ENCODE measurements around the gene TFB1M. TPM values are rescaled to one million over a fixed set of nuclear protein-coding genes. Genes with fewer than 3 reads are reported as not detected.

Gene TFB1M
- polyA plus RNA-seq, 2 of the 4 experiments (the other 2 are of a cell fraction), result 9.8 to 19.5 TPM

DNA sequence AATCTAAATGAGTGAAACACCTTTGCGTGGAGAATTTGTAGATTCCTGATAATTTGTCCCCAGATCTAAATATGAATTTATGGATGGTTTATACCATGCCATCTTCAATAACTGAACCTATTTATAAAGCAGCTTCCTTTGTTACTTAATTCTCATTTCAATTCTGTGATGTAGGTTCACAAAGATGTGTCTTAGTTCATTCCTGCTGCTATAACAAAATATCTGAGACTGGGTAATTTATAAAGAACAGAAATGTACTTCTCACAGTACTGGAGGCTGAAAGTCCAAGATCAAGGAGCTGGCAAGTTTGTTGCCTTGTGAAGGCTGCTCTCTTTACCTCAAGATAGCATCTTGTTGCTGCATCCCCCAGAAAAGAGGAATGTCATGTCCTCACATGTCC is 2.1 kb upstream of the TFB1M start (continued):
- no peak for TF ChIP-seq CBX2 (IDR thresholded peaks at IDR 0.05; ENCODE audit: borderline replicate concordance, low read depth)
- TF ChIP-seq BCL3 (IDR thresholded peaks at IDR 0.05), result no peak

- peaks cover 17% of the 10 kb centered on the region; the same call in 1 of the 3 replicates for H3K4me1 ChIP-seq
- no peak for FAIRE-seq
- ChIA-PET CTCF (interaction anchor here (0.6 to 1.3 kb wide), 3 partner anchors 138 to 384 kb away, joined by 3 to 5 read pairs (median 4); no protein-coding TSS in a partner anchor), POLR2A (interaction anchor here (0.7 to 1.1 kb wide), 3 partner anchors 16 to 214 kb away, joined by 3 to 5 read pairs (median 3); no protein-coding TSS in a partner anchor)
- DNase-seq (ENCODE audit: low read depth in 1 of 2, low spot score in 1 of 2), result no peak
- ATAC-seq, result no peak
- H3K4me3 ChIP-seq, result peak overlapping the region; percentile 53
- WGBS (ENCODE audit: missing lambda C conversion rate), result 21% methylated on average over 3 of the region's 3 CpGs
- TF ChIP-seq PBX3 (IDR thresholded peaks at IDR 0.05) (no peak), MAFK (IDR thresholded peaks at IDR 0.05; ENCODE audit: partially characterized antibody) (peak; percentile 28), ZNF302 (CRISPR knock-in tag; IDR thresholded peaks at IDR 0.05) (no peak), FOXS1 (CRISPR knock-in tag; IDR thresholded peaks at IDR 0.05) (no peak)
- H3K27ac ChIP-seq, result peak overlapping the region; percentile 87 to 89
- peak overlapping the region; percentile 94 for H3K4me2 ChIP-seq
- H3K9me3 ChIP-seq, result no peaks in the 10 kb centered on the region
Measured at GRCh38 chr6:155315516-155315871, 1.2 kb upstream of the TFB1M start.

DNA sequence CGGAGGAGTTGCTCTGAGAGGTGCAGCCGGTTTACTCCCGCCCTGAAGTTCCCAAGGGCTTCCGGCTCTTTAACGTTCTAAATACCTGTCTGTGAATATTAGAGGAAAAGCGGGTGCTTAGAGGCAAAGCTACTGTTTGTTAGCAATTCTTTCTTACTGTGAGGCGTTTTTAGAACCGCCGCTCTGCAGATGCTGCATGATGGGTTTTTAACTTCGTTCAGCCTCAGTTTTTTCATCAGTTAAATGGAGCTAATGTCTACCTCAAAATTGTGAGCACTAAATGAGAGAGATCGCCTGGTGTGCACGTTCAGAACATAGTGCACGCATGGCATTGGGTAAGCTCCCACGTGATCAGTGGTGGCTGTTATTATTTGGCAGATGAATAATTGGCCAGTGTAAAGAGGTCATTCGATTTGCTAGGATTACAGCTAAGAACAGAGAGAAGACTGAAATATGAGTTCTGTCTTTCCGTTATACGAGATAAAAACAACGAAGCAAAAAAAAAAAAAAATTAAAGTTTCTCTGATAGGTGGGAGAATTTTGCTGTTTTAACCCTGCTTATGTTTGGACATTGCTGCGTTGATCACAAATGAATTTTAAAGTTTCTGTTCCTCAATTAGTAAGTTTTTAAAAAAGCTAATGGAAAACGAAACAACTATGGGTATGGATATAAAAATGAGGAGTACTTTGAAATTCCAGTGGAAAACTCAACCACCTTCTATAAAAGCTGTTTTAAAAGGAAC is 660 bp upstream of the TFB1M start:
- Histone ChIP-seq H3K4me1 (peaks cover 18% of the 10 kb centered on the region; the same call in 1 of the 3 replicates), H3K27ac (peak overlapping the region; percentile 87 to 89), H3K9me3 (no peaks in the 10 kb centered on the region), H3K4me3 (peak overlapping the region; percentile 53), H3K4me2 (peak overlapping the region; percentile 94)
- CTCF ChIA-PET, result interaction anchor here (0.6 to 0.7 kb wide), 2 partner anchors 298 to 383 kb away, joined by 3 to 4 read pairs; no protein-coding TSS in a partner anchor
- under 1% methylated on average over 19 of the region's 20 CpGs for WGBS (ENCODE audit: missing lambda C conversion rate)
- peak; percentile 25 to 88 for DNase-seq (ENCODE audit: low read depth in 1 of 2, low spot score in 1 of 2)
- FAIRE-seq, result peak; percentile 36
- peak; percentile 78 to 86 for ATAC-seq
- POLR2A ChIA-PET, result interaction anchor here (0.6 to 1.1 kb wide), 6 partner anchors 13 to 1471 kb away, joined by 3 to 7 read pairs (median 4); no protein-coding TSS in a partner anchor
- TF ChIP-seq MAFK (IDR thresholded peaks at IDR 0.05; ENCODE audit: partially characterized antibody) (no peak), SREBF2 (IDR thresholded peaks at IDR 0.05) (no peak), HOXB5 (CRISPR knock-in tag; IDR thresholded peaks at IDR 0.05) (no peak), PHF8 (IDR thresholded peaks at IDR 0.05; ENCODE audit: borderline replicate concordance, low read depth) (no peak), BHLHE40 (IDR thresholded peaks at IDR 0.05; ENCODE audit: low read depth, low read length) (peak; percentile 83), RFX5 (IDR thresholded peaks at IDR 0.05) (no peak), RAD21 (conservative IDR thresholded peaks at IDR 0.05 in 1 of 2, IDR thresholded peaks at IDR 0.05 in 1 of 2) (no peak), NR3C1 (IDR thresholded peaks at IDR 0.05) (no peak), KDM5A (IDR thresholded peaks at IDR 0.05) (no peak), CHD4 (IDR thresholded peaks at IDR 0.05; ENCODE audit: borderline replicate concordance) (peak; percentile 81), NPAS2 (CRISPR knock-in tag; IDR thresholded peaks at IDR 0.05; ENCODE audit: borderline replicate concordance) (no peak), TFCP2L1 (CRISPR knock-in tag; IDR thresholded peaks at IDR 0.05) (peak; percentile 29; the same call in 1 of the 2 replicates), ZSCAN20 (CRISPR knock-in tag; IDR thresholded peaks at IDR 0.05) (no peak), TP53 (CRISPR knock-in tag; IDR thresholded peaks at IDR 0.05) (no peak), HEYL (CRISPR knock-in tag; IDR thresholded peaks at IDR 0.05) (no peak), ELK1 (IDR thresholded peaks at IDR 0.05; ENCODE audit: low read depth, low read length) (no peak), CBX2 (IDR thresholded peaks at IDR 0.05; ENCODE audit: borderline replicate concordance, low read depth) (no peak), POLR2A (IDR thresholded peaks at IDR 0.05; ENCODE audit: low read length) (no peak), FOXS1 (CRISPR knock-in tag; IDR thresholded peaks at IDR 0.05) (no peak), CEBPB (IDR thresholded peaks at IDR 0.05) (peak in 1 of 2 experiments; percentile 68; a peak in 2 of 4 replicates), KDM1A (IDR thresholded peaks at IDR 0.05; ENCODE audit: low read depth) (peak; percentile 95), JUN (IDR thresholded peaks at IDR 0.05) (peak; percentile 65 to 88; a peak in 3 of 5 replicates), GATA3 (IDR thresholded peaks at IDR 0.05; ENCODE audit: borderline replicate concordance) (no peak; the same call in 1 of the 2 replicates), CBX8 (IDR thresholded peaks at IDR 0.05) (no peak), SMC3 (IDR thresholded peaks at IDR 0.05) (no peak)
- TF ChIP-seq, protein P1, sequence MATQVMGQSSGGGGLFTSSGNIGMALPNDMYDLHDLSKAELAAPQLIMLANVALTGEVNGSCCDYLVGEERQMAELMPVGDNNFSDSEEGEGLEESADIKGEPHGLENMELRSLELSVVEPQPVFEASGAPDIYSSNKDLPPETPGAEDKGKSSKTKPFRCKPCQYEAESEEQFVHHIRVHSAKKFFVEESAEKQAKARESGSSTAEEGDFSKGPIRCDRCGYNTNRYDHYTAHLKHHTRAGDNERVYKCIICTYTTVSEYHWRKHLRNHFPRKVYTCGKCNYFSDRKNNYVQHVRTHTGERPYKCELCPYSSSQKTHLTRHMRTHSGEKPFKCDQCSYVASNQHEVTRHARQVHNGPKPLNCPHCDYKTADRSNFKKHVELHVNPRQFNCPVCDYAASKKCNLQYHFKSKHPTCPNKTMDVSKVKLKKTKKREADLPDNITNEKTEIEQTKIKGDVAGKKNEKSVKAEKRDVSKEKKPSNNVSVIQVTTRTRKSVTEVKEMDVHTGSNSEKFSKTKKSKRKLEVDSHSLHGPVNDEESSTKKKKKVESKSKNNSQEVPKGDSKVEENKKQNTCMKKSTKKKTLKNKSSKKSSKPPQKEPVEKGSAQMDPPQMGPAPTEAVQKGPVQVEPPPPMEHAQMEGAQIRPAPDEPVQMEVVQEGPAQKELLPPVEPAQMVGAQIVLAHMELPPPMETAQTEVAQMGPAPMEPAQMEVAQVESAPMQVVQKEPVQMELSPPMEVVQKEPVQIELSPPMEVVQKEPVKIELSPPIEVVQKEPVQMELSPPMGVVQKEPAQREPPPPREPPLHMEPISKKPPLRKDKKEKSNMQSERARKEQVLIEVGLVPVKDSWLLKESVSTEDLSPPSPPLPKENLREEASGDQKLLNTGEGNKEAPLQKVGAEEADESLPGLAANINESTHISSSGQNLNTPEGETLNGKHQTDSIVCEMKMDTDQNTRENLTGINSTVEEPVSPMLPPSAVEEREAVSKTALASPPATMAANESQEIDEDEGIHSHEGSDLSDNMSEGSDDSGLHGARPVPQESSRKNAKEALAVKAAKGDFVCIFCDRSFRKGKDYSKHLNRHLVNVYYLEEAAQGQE (IDR thresholded peaks at IDR 0.05), result no peak

All from A549 (cell line).